Kidney (tissue), 14 donors: ENCODE data around the gene FAM117B. TPM values are rescaled to one million over a fixed set of nuclear protein-coding genes. Genes with fewer than 3 reads are reported as not detected.
A peak's percentile ranks its signal among the peaks of the same experiment; 100 is the strongest.

Experiments used
- DNase-seq, 5 donors: peaks; one replicate each; pipeline ENCODE4 v3.0.0-alpha.2; 2013 to 2020
- FAIRE-seq: peaks from 2 replicates; lab custom pipeline; 2012; peaks lifted over from hg19 to GRCh38; lab: Jason Lieb, UNC
- H3K27ac ChIP-seq, 2 donors: one replicate each; pipeline ENCODE4 v1.7.0; 2013; ENCODE audit warnings: low read depth in 2 of 2, low read length in 2 of 2, inconsistent platforms in 1 of 2
- H3K27me3 ChIP-seq: one replicate; pipeline ENCODE4 v1.7.1; 2013; ENCODE audit warnings: low read length, inconsistent platforms; ENCODE audit not compliant: control insufficient read depth, insufficient read depth
- H3K36me3 ChIP-seq, 3 donors: one replicate each; pipeline versions ENCODE4 v1.7.0 to v1.7.1; 2013; ENCODE audit warnings: low read length in 3 of 3, control low read depth in 1 of 3, inconsistent platforms in 1 of 3; ENCODE audit not compliant: insufficient read depth in 3 of 3, control insufficient read depth in 2 of 3
- H3K4me1 ChIP-seq, 3 donors: one replicate each; pipeline versions ENCODE4 v1.7.0 to v1.7.1; 2013; ENCODE audit warnings: low read length in 3 of 3, inconsistent platforms in 1 of 3, low read depth in 1 of 3; ENCODE audit not compliant: control insufficient read depth in 2 of 3, insufficient read depth in 2 of 3
- H3K4me3 ChIP-seq, 3 donors: one replicate each; pipeline versions ENCODE4 v1.7.0 to v1.8.1; 2013; ENCODE audit warnings: low read length in 3 of 3, control low read depth in 1 of 3, inconsistent platforms in 1 of 3
- H3K9ac ChIP-seq, 3 donors: one replicate each; pipeline versions ENCODE4 v1.7.0 to v1.7.1; 2013; ENCODE audit warnings: low read length in 3 of 3, control low read depth in 1 of 3, inconsistent platforms in 1 of 3
- H3K9me3 ChIP-seq, 3 donors: one replicate each; pipeline versions ENCODE4 v1.7.0 to v1.7.1; 2013; ENCODE audit warnings: low read length in 3 of 3, control low read depth in 1 of 3, inconsistent platforms in 1 of 3; ENCODE audit not compliant: control insufficient read depth in 2 of 3, insufficient read depth in 1 of 3
- CTCF ChIP-seq: IDR thresholded peaks from 3 replicates; pipeline ENCODE4 v1.5.1; 2012; ENCODE audit warnings: mild to moderate bottlenecking, moderate library complexity, borderline replicate concordance; ENCODE audit not compliant: insufficient read depth; ENCODE audit errors: extremely low read depth
- intact Hi-C: fragments of 100-400 bp; cut with DNase I; formaldehyde crosslinking; loops from one replicate; pipeline ENCODE4 v1.11.1; 2022
- polyA plus RNA-seq: library from polyadenylated mRNA; stranded (reverse); fragments of 350-450 nt; fragmentation: Illumina TruSeq; extraction: RNeasy Lipid Tissue Mini Kit (QIAGEN cat#74804); gene quantifications from one replicate; pipeline ENCODE4 v1.2.3, GENCODE V29; 2014; ENCODE audit warnings: low read depth, low replicate concordance; ENCODE audit not compliant: insufficient read depth
- total RNA-seq: library from RNA; stranded (reverse); fragmentation: NEBNext Ultra II Directional; extraction: Animal tissue kit (Norgen Biotek cat#: 25700); gene quantifications from one replicate; pipeline ENCODE4 v1.2.1, GENCODE V29; 2021
- donor health status: control.
- donor health status: control.
- donor health status: control.
- donor health status: control.
- donor health status: control.
- donor health status: DM: yes; HTN: yes; CAD: no.
- donor health status: Normal renal cell carcinoma (clear cell type).

The FAM117B gene
- total and polyA plus RNA-seq, 2 donors from 2014 or later: 4.1 to 14.8 TPM

GRCh38 chr2:202762556-202762955 is 127.8 kb downstream of the FAM117B start:
- Histone ChIP-seq H3K27me3 (no peaks in the 10 kb centered on the region), H3K36me3 (peaks cover 0 to 9% (median 6%) of the 10 kb centered on the region in 3 donors), H3K9me3 (no peaks in the 10 kb centered on the region), H3K27ac (no peak overlapping the region), H3K9ac (no peak overlapping the region), H3K4me1 (no peaks in the 10 kb centered on the region), H3K4me3 (no peak overlapping the region)
- FAIRE-seq: no peak
- intact Hi-C loops: no loop called here
- TF ChIP-seq CTCF: no peak
- DNase-seq: peak in 1 of 5 donors; percentile 22

- no peak for FAIRE-seq
- H3K9ac ChIP-seq: no peak overlapping the region
- TF ChIP-seq CTCF: no peak
- no peaks in the 10 kb centered on the region for H3K4me1 ChIP-seq
- no peaks in the 10 kb centered on the region for H3K27me3 ChIP-seq
- intact Hi-C loops: no loop called here
- H3K4me3 ChIP-seq: no peak overlapping the region
- H3K27ac ChIP-seq: no peak overlapping the region
- peaks cover 0 to 9% (median 4%) of the 10 kb centered on the region in 3 donors for H3K36me3 ChIP-seq
- no peak for DNase-seq
- H3K9me3 ChIP-seq: no peaks in the 10 kb centered on the region
Observed at GRCh38 chr2:202763916-202764315, 129.1 kb downstream of the FAM117B start.

- Histone ChIP-seq H3K9ac (no peak overlapping the region), H3K27me3 (no peaks in the 10 kb centered on the region), H3K36me3 (peaks cover 0 to 8% (median 3%) of the 10 kb centered on the region in 3 donors), H3K9me3 (no peaks in the 10 kb centered on the region), H3K27ac (no peak overlapping the region), H3K4me3 (no peak overlapping the region), H3K4me1 (no peaks in the 10 kb centered on the region)
- no peak for FAIRE-seq
- DNase-seq: no peak
- no peak for TF ChIP-seq CTCF
- intact Hi-C loops: no loop called here
Observed at GRCh38 chr2:202764991-202765390, 130.2 kb downstream of the FAM117B start.

GRCh38 chr2:202765436-202765835 is 130.7 kb downstream of the FAM117B start:
- Histone ChIP-seq H3K36me3 (peaks cover 0 to 4% (median 0%) of the 10 kb centered on the region in 3 donors), H3K9ac (no peak overlapping the region), H3K4me3 (no peak overlapping the region), H3K9me3 (no peaks in the 10 kb centered on the region), H3K4me1 (no peaks in the 10 kb centered on the region), H3K27ac (no peak overlapping the region), H3K27me3 (no peaks in the 10 kb centered on the region)
- intact Hi-C loops: no loop called here
- no peak for FAIRE-seq
- TF ChIP-seq CTCF: no peak
- DNase-seq: no peak
